ENCODE results near the gene LRRC56. TPM values are rescaled to one million over a fixed set of nuclear protein-coding genes. Genes with fewer than 3 reads are reported as not detected.

Gene LRRC56
- total and polyA plus RNA-seq, 2 of the 13 experiments (the other 11 are each of a cell fraction or from before 2014, with no cell fraction given), result 0.11 to 0.29 TPM

DNA sequence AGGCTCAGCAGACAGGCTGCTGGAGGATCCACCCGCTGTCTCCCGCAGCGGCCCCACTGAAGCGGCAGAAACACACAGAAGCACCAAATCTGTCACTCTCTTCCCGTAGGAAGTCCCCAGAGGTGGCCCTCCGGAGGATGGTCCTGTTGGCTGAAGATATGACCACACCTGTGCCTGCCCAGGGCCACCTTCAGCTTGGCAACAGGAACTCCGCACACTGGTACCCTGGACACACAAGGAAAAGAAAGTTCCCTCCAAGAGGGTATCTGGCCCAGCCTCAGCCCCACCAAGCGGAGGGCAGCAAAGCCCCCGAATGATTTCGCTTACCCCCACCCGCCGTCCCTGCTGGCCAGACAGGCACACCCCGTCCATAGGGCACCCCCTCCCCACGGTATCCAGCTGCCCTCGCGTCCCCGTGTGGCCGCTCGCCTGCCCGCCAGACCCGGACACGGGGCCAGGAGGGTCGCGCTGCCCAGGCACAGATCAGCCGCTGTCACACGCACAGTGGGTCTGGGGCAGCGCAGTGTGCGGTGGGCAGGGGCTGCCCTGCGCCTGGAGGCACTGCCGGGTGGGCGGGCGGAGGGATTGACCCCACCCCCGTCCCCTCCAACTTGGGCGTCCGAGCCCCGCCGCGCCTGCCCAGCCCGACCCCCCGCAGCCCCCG is 30.4 kb downstream of the LRRC56 start (continued):
- TF ChIP-seq MTF2 (CRISPR knock-in tag; IDR thresholded peaks at IDR 0.05; ENCODE audit: borderline replicate concordance) (no peak), CBX2 (IDR thresholded peaks at IDR 0.05; ENCODE audit: low read depth, low read length) (no peak), CBX2 (CRISPR knock-in tag; IDR thresholded peaks at IDR 0.05; ENCODE audit: low read depth) (no peak), NFE2L1 (CRISPR knock-in tag; IDR thresholded peaks at IDR 0.05; ENCODE audit: borderline replicate concordance) (no peak), ZFP1 (CRISPR knock-in tag; IDR thresholded peaks at IDR 0.05) (no peak), NR2F1 (CRISPR knock-in tag; IDR thresholded peaks at IDR 0.05) (no peak), ZNF598 (CRISPR knock-in tag; IDR thresholded peaks at IDR 0.05; ENCODE audit: borderline replicate concordance) (no peak), TFE3 (CRISPR knock-in tag; IDR thresholded peaks at IDR 0.05) (no peak), NCOA2 (CRISPR knock-in tag; IDR thresholded peaks at IDR 0.05) (no peak), ZNF816 (CRISPR knock-in tag; IDR thresholded peaks at IDR 0.05; ENCODE audit: borderline replicate concordance) (no peak), FOXO1 (CRISPR knock-in tag; IDR thresholded peaks at IDR 0.05) (no peak), ATF6 (CRISPR knock-in tag; conservative IDR thresholded peaks at IDR 0.05) (no peak), MLXIP (CRISPR knock-in tag; IDR thresholded peaks at IDR 0.05; ENCODE audit: borderline replicate concordance) (no peak)
- TF ChIP-seq, protein P1, sequence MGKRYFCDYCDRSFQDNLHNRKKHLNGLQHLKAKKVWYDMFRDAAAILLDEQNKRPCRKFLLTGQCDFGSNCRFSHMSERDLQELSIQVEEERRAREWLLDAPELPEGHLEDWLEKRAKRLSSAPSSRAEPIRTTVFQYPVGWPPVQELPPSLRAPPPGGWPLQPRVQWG (CRISPR knock-in tag; IDR thresholded peaks at IDR 0.05; ENCODE audit: borderline replicate concordance, low read depth), result no peak
- TF ChIP-seq, protein P2, sequence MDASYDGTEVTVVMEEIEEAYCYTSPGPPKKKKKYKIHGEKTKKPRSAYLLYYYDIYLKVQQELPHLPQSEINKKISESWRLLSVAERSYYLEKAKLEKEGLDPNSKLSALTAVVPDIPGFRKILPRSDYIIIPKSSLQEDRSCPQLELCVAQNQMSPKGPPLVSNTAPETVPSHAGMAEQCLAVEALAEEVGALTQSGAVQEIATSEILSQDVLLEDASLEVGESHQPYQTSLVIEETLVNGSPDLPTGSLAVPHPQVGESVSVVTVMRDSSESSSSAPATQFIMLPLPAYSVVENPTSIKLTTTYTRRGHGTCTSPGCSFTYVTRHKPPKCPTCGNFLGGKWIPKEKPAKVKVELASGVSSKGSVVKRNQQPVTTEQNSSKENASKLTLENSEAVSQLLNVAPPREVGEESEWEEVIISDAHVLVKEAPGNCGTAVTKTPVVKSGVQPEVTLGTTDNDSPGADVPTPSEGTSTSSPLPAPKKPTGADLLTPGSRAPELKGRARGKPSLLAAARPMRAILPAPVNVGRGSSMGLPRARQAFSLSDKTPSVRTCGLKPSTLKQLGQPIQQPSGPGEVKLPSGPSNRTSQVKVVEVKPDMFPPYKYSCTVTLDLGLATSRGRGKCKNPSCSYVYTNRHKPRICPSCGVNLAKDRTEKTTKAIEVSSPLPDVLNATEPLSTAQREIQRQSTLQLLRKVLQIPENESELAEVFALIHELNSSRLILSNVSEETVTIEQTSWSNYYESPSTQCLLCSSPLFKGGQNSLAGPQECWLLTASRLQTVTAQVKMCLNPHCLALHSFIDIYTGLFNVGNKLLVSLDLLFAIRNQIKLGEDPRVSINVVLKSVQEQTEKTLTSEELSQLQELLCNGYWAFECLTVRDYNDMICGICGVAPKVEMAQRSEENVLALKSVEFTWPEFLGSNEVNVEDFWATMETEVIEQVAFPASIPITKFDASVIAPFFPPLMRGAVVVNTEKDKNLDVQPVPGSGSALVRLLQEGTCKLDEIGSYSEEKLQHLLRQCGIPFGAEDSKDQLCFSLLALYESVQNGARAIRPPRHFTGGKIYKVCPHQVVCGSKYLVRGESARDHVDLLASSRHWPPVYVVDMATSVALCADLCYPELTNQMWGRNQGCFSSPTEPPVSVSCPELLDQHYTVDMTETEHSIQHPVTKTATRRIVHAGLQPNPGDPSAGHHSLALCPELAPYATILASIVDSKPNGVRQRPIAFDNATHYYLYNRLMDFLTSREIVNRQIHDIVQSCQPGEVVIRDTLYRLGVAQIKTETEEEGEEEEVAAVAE (CRISPR knock-in tag; IDR thresholded peaks at IDR 0.05; ENCODE audit: borderline replicate concordance), result 0 out of 2 replicates have a peak, but pooled peaks have one; percentile 39
